ENCODE data around the gene NPEPL1.

GRCh38 chr20:58754584-58754983, 62.0 kb downstream of the NPEPL1 start:
- TF ChIP-seq CTCF (IDR thresholded peaks at IDR 0.05) (no peak), POLR2A (IDR thresholded peaks at IDR 0.05) (no peak)
